Vagina (tissue), 2 donors: ENCODE measurements around the gene SLFN13.

Experiments
- POLR2A ChIP-seq, 2 donors: fragments of 450-650 bp; IDR thresholded peaks; one replicate each; pipeline ENCODE4 v1.6.1; 2017; ENCODE audit warnings: antibody characterized with exemption in 2 of 2, mild to moderate bottlenecking in 2 of 2, moderate library complexity in 2 of 2
- POLR2AphosphoS5 ChIP-seq, 2 donors: sonication (generic); formaldehyde crosslinking; IDR thresholded peaks; one replicate each; pipeline ENCODE4 v1.9.0; 2017; ENCODE audit warnings: antibody characterized with exemption in 2 of 2, mild to moderate bottlenecking in 2 of 2, low read depth in 1 of 2; ENCODE audit not compliant: insufficient read depth in 1 of 2
- TF ChIP-seq, protein P1 (sequence below), 3 experiments: fragments of 450-650 bp in 2 of 3; fragments of 200-600 bp in 1 of 3; sonication (generic) in 1 of 3; IDR thresholded peaks; one replicate each; pipeline ENCODE4 v1.5.1; 2017 to 2019; ENCODE audit warnings: antibody characterized with exemption in 3 of 3, mild to moderate bottlenecking in 2 of 3, moderate library complexity in 2 of 3

- TF ChIP-seq POLR2A (IDR thresholded peaks at IDR 0.05) (no peak), POLR2AphosphoS5 (IDR thresholded peaks at IDR 0.05; ENCODE audit: insufficient read depth in 1 of 2, low read depth in 1 of 2) (no peak)
- TF ChIP-seq, protein P1, sequence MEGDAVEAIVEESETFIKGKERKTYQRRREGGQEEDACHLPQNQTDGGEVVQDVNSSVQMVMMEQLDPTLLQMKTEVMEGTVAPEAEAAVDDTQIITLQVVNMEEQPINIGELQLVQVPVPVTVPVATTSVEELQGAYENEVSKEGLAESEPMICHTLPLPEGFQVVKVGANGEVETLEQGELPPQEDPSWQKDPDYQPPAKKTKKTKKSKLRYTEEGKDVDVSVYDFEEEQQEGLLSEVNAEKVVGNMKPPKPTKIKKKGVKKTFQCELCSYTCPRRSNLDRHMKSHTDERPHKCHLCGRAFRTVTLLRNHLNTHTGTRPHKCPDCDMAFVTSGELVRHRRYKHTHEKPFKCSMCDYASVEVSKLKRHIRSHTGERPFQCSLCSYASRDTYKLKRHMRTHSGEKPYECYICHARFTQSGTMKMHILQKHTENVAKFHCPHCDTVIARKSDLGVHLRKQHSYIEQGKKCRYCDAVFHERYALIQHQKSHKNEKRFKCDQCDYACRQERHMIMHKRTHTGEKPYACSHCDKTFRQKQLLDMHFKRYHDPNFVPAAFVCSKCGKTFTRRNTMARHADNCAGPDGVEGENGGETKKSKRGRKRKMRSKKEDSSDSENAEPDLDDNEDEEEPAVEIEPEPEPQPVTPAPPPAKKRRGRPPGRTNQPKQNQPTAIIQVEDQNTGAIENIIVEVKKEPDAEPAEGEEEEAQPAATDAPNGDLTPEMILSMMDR (IDR thresholded peaks at IDR 0.05): no peak
Measured at GRCh38 chr17:35493040-35493439, 44.5 kb upstream of the SLFN13 start.
